Type B pancreatic cell (in vitro differentiated cells): ENCODE results near the gene MBD3L2. TPM values are rescaled to one million over a fixed set of nuclear protein-coding genes. Genes with fewer than 3 reads are reported as not detected.

ENCODE experiments used
- DNase-seq: peaks from one replicate; pipeline ENCODE4 v3.0.0; 2021; ENCODE audit warnings: mixed read lengths; ENCODE audit not compliant: unreplicated experiment; ENCODE audit errors: extremely low spot score
- H3K27ac Mint-ChIP-seq: 2 replicates; pipeline ENCODE4 v1.8.0; 2021; ENCODE audit warnings: mild to moderate bottlenecking, mixed read lengths
- H3K27me3 Mint-ChIP-seq: 2 replicates; pipeline ENCODE4 v1.8.0; 2021; ENCODE audit warnings: mixed read lengths
- H3K36me3 Mint-ChIP-seq: 2 replicates; pipeline ENCODE4 v1.8.0; 2021; ENCODE audit warnings: mixed read lengths
- H3K4me1 Mint-ChIP-seq: one replicate; pipeline ENCODE4 v1.8.0; 2021; ENCODE audit warnings: mixed read lengths; ENCODE audit not compliant: unreplicated experiment
- H3K4me3 Mint-ChIP-seq: 2 replicates; pipeline ENCODE4 v1.8.0; 2021; ENCODE audit warnings: mild to moderate bottlenecking, mixed read lengths
- H3K9me3 Mint-ChIP-seq: 2 replicates; pipeline ENCODE4 v1.8.0; 2021; ENCODE audit warnings: mixed read lengths
- CTCF ChIP-seq: fragments of 200-600 bp; sonication (generic); conservative IDR thresholded peaks from 2 replicates; pipeline ENCODE4 v1.5.0; 2021; ENCODE audit warnings: antibody characterized with exemption, mild to moderate bottlenecking
- total RNA-seq: library from RNA; stranded (reverse); gene quantifications from 2 replicates; pipeline ENCODE4 v1.2.1, GENCODE V29; 2021; ENCODE audit warnings: low replicate concordance

MBD3L2 gene
- total RNA-seq, 1 donor from 2014 or later = not detected

- TF ChIP-seq CTCF = no peak
- no peak for DNase-seq
- Mint-ChIP-seq H3K4me3 (no peak overlapping the region), H3K36me3 (peaks cover 51% of the 10 kb centered on the region), H3K27me3 (no peaks in the 10 kb centered on the region), H3K4me1 (no peaks in the 10 kb centered on the region), H3K27ac (no peak overlapping the region), H3K9me3 (peaks cover 17% of the 10 kb centered on the region)
Observed at GRCh38 chr19:7088999-7089398, 39.9 kb downstream of the MBD3L2 start.

DNA sequence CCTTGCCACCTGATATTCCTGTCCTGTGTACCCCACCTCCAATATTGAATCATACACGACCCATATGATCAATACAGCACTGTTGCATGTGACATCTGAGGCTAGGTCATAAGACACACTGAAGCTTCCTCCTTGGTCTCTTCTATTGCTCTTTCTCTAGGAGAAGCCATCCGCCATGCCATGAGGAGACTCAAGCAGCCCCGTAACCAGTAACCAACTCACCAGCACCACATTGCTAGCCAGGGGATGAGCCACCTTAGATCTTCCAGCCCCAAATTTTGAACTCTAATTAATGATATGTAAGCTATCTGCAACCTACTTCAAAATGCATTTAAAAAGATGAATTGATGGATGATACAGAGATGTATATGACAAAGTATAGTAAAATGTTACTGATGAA, 49.0 kb downstream of the MBD3L2 start:
- Mint-ChIP-seq H3K4me3 (peak overlapping the region; percentile 95), H3K9me3 (peaks cover 21% of the 10 kb centered on the region), H3K36me3 (peaks cover 22% of the 10 kb centered on the region), H3K27me3 (peaks cover 3% of the 10 kb centered on the region), H3K27ac (peak overlapping the region; percentile 94), H3K4me1 (peaks cover 10% of the 10 kb centered on the region)
- DNase-seq = no peak
- TF ChIP-seq CTCF = no peak

- TF ChIP-seq CTCF = no peak
- H3K9me3 Mint-ChIP-seq = peaks cover 21% of the 10 kb centered on the region
- peaks cover 10% of the 10 kb centered on the region for H3K4me1 Mint-ChIP-seq
- H3K27ac Mint-ChIP-seq = peak overlapping the region; percentile 94
- peak overlapping the region; percentile 95 for H3K4me3 Mint-ChIP-seq
- peak; percentile 92 for DNase-seq
- peaks cover 22% of the 10 kb centered on the region for H3K36me3 Mint-ChIP-seq
- peaks cover 3% of the 10 kb centered on the region for H3K27me3 Mint-ChIP-seq
Observed at GRCh38 chr19:7098701-7099596, 49.8 kb downstream of the MBD3L2 start.

DNA sequence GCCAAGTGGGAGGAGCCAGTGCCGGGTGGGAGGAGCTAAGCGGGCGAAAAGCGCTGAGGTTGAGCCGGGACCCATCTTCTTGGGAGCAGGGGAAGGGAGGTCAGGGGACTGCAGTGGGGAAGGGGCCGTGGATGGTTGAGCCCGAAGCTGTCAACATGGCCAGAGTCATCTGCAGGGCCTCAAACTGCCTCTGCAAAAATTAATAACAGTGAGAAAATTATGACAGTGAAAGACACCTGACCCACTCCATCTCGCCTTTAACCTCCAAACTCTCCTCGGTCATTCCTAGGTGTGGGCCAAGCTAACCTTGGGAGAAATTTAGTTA, 50.4 kb downstream of the MBD3L2 start:
- peaks cover 10% of the 10 kb centered on the region for H3K4me1 Mint-ChIP-seq
- H3K27ac Mint-ChIP-seq = peak overlapping the region; percentile 94
- DNase-seq = no peak
- peak overlapping the region; percentile 95 for H3K4me3 Mint-ChIP-seq
- TF ChIP-seq CTCF = no peak
- peaks cover 3% of the 10 kb centered on the region for H3K27me3 Mint-ChIP-seq
- peaks cover 21% of the 10 kb centered on the region for H3K36me3 Mint-ChIP-seq
- peaks cover 20% of the 10 kb centered on the region for H3K9me3 Mint-ChIP-seq

Other genes starting within 250 kb of the MBD3L2 start
- not detected in 2 replicates for gene ADGRE1, start 161.7 kb upstream of the MBD3L2 start, total RNA-seq
- gene MBD3L2B, start 27.9 kb upstream of the MBD3L2 start, total RNA-seq = not detected in 2 replicates
- not detected in 2 replicates for gene MBD3L5, start 18.7 kb upstream of the MBD3L2 start, total RNA-seq
- not detected in 2 replicates for gene MBD3L4, start 9.1 kb upstream of the MBD3L2 start, total RNA-seq
- gene MBD3L3, start 9.4 kb downstream of the MBD3L2 start, total RNA-seq = not detected in 2 replicates
- 13.7 TPM in 2 replicates for gene ZNF557, start 20.4 kb downstream of the MBD3L2 start, total RNA-seq
- 33.7 and 55.3 TPM in 2 replicates for gene INSR, start 245.1 kb downstream of the MBD3L2 start, total RNA-seq